Ovary (tissue), 3 donors: Measurements from ENCODE around the gene MAPK8.

ENCODE experiments used
- CTCF ChIP-seq, 3 donors: fragments of 450-650 bp in 2 of 3; fragments of 200-600 bp in 1 of 3; IDR thresholded peaks; one replicate each; pipeline versions ENCODE4 v1.5.1 to v1.8.0; 2016 to 2022; ENCODE audit warnings: antibody characterized with exemption in 3 of 3, mild to moderate bottlenecking in 1 of 3
- POLR2A ChIP-seq: fragments of 450-650 bp; IDR thresholded peaks from one replicate; pipeline ENCODE4 v1.6.1; 2017; ENCODE audit warnings: antibody characterized with exemption, mild to moderate bottlenecking, moderate library complexity
- donor health status: DM: no; HTN: no; CAD: no.

- TF ChIP-seq CTCF (IDR thresholded peaks at IDR 0.05) (no peak), POLR2A (no peak)
Measured at GRCh38 chr10:48439031-48439430, 132.6 kb downstream of the MAPK8 start.
